GM20431 (cell line): ENCODE measurements around the gene GASK1A.

ENCODE experiments used
- in situ Hi-C: fragments of 300-500 bp; cut with MseI, MboI; formaldehyde crosslinking; loops from one replicate; pipeline ENCODE4 v1.15.0; 2020; ENCODE audit warnings: low sequenced_read_pairs; ENCODE audit not compliant: unreplicated experiment

GASK1A gene

GRCh38 chr3:43079536-43080332, 100.6 kb downstream of the GASK1A start:
- in situ Hi-C loops = no loop called here

- in situ Hi-C loops = no loop called here
These were observed 101.8 kb downstream of the GASK1A start for GRCh38 chr3:43080726-43081568.

GRCh38 chr3:43081796-43082195, 102.7 kb downstream of the GASK1A start:
- in situ Hi-C loops = no loop called here

GRCh38 chr3:43082457-43082856, 103.3 kb downstream of the GASK1A start:
- in situ Hi-C loops = no loop called here

GRCh38 chr3:43086460-43087165, 107.5 kb downstream of the GASK1A start:
- in situ Hi-C loops = no loop called here

GRCh38 chr3:43087249-43087776, 108.2 kb downstream of the GASK1A start:
- in situ Hi-C loops = no loop called here

GRCh38 chr3:43089081-43089480, 110.0 kb downstream of the GASK1A start:
- in situ Hi-C loops = no loop called here

- in situ Hi-C loops = no loop called here
These were observed 111.1 kb downstream of the GASK1A start for GRCh38 chr3:43090238-43090637.

GRCh38 chr3:43091481-43091880, 112.4 kb downstream of the GASK1A start:
- in situ Hi-C loops = no loop called here

- in situ Hi-C loops = no loop called here
These were observed 113.9 kb downstream of the GASK1A start for GRCh38 chr3:43093006-43093405.

- in situ Hi-C loops = no loop called here
These were observed 114.9 kb downstream of the GASK1A start for GRCh38 chr3:43093974-43094373.

GRCh38 chr3:43094381-43094780, 115.3 kb downstream of the GASK1A start:
- in situ Hi-C loops = no loop called here

GRCh38 chr3:43094851-43095250, 115.7 kb downstream of the GASK1A start:
- in situ Hi-C loops = no loop called here

GRCh38 chr3:43095370-43095769, 116.3 kb downstream of the GASK1A start:
- in situ Hi-C loops = no loop called here

- in situ Hi-C loops = no loop called here
These were observed 117.7 kb downstream of the GASK1A start for GRCh38 chr3:43096761-43097160.

GRCh38 chr3:43097400-43098080, 118.4 kb downstream of the GASK1A start:
- in situ Hi-C loops = no loop called here

GRCh38 chr3:43098761-43099160, 119.7 kb downstream of the GASK1A start:
- in situ Hi-C loops = no loop called here

GRCh38 chr3:43102773-43103480, 123.8 kb downstream of the GASK1A start:
- in situ Hi-C loops = no loop called here

GRCh38 chr3:43104039-43104438, 124.9 kb downstream of the GASK1A start:
- in situ Hi-C loops = no loop called here
